LNCaP clone FGC (cell line): Measurements from ENCODE around the gene SSBP4.

Experiments used
- DNase-seq: peaks from one replicate; pipeline ENCODE4 v3.0.0-alpha.2; 2011; ENCODE audit warnings: low read depth
- H3K4me3 ChIP-seq: 2 replicates; pipeline ENCODE4 v1.5.1; 2011; ENCODE audit warnings: mild to moderate bottlenecking, low read depth, low read length, control low read depth
- CTCF ChIP-seq: IDR thresholded peaks from 2 replicates; pipeline ENCODE4 v1.5.1; 2012; ENCODE audit warnings: mild to moderate bottlenecking; ENCODE audit not compliant: control insufficient read depth, insufficient read depth; ENCODE audit errors: extremely low read depth

SSBP4 gene

GRCh38 chr19:18418029-18418482, 1.1 kb upstream of the SSBP4 start:
- no peak for DNase-seq
- no peak for TF ChIP-seq CTCF
- no peak overlapping the region for H3K4me3 ChIP-seq

- DNase-seq: no peak
- peak overlapping the region; percentile 75 for H3K4me3 ChIP-seq
- no peak for TF ChIP-seq CTCF
Measured at GRCh38 chr19:18418483-18419194, 559 bp upstream of the SSBP4 start.

GRCh38 chr19:18419699-18420460, 682 bp downstream of the SSBP4 start:
- H3K4me3 ChIP-seq: peak overlapping the region; percentile 75
- no peak for DNase-seq
- TF ChIP-seq CTCF: no peak

- no peak for TF ChIP-seq CTCF
Measured at GRCh38 chr19:18420930-18421329, 1.7 kb downstream of the SSBP4 start.

GRCh38 chr19:18421371-18421959, 2.3 kb downstream of the SSBP4 start:
- H3K4me3 ChIP-seq: no peak overlapping the region
- DNase-seq: no peak
- no peak for TF ChIP-seq CTCF

More at GRCh38 chr19:18420930-18421329, 1.7 kb downstream of the SSBP4 start:
- peak overlapping the region; percentile 75 for H3K4me3 ChIP-seq
- DNase-seq: no peak

- DNase-seq: no peak
- TF ChIP-seq CTCF: no peak
- no peak overlapping the region for H3K4me3 ChIP-seq
Measured at GRCh38 chr19:18422530-18423191, 3.5 kb downstream of the SSBP4 start.
